Stimulated activated CD4-positive, alpha-beta T cell treated with anti-CD3 and anti-CD28 coated beads, Interleukin-4, amount 100 ng/mL, for 1 hour (primary cell): ENCODE results near the gene WDR20.
"Not testable (repeated sequence)": the region's sequence is repeated elsewhere in the genome, so short reads cannot be mapped to it uniquely, and the experiment has no call there.

Experiments
- DNase-seq: peaks from one replicate; pipeline ENCODE4 v3.0.0-alpha.2; 2020

The WDR20 gene

GRCh38 chr14:102172721-102173120, 33.0 kb downstream of the WDR20 start:
- DNase-seq: not testable (repeated sequence)

- no peak for DNase-seq
These were observed 37.5 kb downstream of the WDR20 start for GRCh38 chr14:102177161-102177560.

DNA sequence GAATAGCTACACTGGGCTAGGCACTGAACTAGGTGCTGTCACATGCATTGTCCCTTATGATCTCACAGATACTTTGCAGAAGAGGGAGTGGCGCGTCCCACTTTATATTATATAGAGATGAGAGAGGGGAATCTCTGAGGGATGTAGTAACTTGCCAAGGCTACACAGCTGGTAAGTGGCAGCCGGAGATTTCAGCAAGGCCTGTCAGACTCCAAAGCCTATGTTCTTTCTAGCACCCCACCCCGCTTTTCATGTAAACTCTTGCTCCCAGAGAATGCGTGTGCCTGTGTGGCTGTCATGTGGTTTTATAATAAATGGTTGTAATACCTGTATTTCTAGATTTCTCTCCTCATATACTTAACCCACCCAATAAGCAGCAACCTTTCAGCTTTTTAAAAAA, 39.1 kb downstream of the WDR20 start:
- DNase-seq: no peak

DNA sequence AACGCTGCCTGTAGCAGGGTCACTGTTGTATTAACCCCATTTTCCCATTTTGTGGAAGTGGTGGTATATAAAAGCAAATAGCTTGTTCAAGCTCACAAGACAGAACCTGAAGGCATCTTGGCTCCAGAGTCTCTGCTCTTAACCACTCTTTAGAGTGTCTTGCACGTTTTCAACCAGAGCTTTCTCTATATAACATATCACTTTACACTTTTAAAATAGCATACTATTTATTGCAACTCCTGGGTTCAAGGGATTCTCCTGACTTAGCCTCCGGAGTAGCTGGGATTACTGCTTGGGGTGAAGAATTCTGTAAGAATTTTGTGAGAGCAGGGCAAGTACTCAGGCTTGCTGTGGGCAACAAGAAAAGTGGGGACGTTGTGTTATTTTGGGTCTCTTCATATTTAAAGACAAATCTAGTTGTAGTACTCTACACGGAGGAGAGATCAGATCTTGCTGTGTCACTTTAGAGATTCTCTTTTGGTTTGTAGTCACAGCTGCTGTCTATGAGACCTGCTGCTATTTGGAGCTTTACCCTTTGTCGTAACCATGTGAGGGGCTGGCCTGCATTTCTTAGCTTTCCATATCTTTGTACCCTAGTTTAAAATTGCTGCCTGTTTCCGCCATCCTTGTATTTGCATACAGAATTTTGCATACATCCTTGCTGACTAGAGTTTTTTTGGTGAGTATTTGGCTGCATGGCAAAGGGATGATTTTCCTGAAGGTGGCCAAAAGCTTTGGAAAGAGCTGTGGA, 40.7 kb downstream of the WDR20 start:
- DNase-seq: no peak

DNA sequence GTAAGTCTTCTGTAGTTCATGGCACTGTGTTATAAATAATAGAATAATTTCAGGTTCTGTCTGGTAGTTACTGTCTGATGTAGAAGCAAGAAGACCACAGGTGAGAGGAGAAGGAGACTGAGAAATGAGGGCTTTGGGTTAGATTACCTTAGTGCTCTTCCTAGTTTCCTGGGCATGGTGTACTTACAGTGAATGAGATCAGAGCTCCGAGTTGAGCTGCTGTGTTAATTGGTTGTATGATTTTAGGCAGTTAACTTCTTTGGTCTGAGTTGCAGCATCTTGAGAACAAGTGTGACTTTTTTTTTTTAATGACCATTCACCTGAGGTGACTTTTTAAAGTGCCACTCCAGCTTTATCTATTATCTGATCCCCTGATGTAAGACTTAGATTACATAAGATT, 41.5 kb downstream of the WDR20 start:
- no peak for DNase-seq

DNA sequence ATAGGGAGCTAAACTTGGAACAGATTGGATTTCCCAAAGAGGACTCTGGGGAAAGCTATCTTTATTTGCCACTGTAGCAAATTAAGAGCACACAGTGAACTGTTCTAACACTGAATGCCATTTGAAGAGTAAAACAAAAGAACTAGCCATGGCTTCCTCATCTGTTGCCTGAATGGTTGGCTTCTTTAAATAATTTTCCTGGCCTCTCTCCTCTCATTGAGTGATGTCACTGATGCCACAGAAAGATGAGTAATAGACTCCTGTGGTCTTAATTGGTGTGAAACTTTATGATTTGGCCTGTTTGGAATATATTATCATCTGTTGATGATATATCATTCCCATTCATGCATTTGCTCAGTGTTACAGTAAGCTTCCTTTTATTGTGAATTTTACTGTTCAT, 42.5 kb downstream of the WDR20 start:
- no peak for DNase-seq

DNA sequence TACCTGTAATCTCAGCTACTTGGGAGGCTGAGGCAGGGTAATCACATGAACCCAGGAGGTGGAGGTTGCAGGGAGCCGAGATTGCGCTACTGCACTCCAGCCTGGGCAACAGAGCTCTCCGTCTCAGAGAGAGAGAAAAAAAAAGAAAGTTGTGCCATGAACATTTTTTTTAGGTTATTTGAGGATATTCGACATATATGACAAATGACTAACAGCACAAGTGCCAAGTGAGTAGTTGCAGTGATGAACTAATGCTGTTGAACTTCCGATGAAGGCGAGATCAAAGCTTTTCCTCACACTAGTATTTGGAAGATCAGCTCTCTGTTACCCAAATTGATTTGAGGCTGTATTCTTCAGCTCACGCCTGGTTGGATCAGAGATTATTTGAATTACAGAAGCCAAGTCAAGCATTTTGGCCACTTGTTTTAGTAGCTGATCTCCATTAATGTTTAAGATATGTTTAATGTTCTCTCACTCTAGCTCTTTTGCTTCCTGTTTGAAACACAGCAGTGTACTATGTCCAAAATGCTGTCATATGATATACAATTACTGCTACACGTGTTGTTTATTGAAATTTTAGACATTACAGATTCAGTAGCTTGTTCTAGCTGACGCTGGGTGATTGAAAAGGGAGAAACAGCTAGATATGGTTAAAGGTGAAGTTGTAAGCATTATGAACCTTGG, 43.4 kb downstream of the WDR20 start:
- DNase-seq: no peak

DNA sequence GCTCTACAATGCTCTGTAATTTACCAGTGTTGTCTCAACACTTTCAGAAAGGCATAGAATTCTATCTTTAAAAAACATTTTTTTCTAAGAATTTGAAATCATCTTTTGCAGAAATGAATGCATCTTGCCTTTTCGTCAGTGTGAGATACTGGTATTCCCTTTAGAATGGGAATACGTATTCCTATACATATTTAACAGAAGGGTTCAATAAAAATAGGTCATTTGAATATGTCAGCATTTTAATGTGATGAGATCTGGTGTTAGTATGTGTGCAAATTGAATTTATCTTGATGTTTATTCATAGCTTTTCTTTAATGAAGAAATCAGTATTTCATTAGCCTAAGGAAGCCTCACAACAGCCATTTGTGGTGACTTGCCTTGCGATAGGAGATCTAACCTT, 44.2 kb downstream of the WDR20 start:
- DNase-seq: no peak

- no peak for DNase-seq
These were observed 44.8 kb downstream of the WDR20 start for GRCh38 chr14:102184316-102185035.

- DNase-seq: no peak
These were observed 45.7 kb downstream of the WDR20 start for GRCh38 chr14:102185360-102185759.

- DNase-seq: no peak
These were observed 47.3 kb downstream of the WDR20 start for GRCh38 chr14:102187044-102187443.

GRCh38 chr14:102187568-102188001, 47.9 kb downstream of the WDR20 start:
- DNase-seq: no peak

DNA sequence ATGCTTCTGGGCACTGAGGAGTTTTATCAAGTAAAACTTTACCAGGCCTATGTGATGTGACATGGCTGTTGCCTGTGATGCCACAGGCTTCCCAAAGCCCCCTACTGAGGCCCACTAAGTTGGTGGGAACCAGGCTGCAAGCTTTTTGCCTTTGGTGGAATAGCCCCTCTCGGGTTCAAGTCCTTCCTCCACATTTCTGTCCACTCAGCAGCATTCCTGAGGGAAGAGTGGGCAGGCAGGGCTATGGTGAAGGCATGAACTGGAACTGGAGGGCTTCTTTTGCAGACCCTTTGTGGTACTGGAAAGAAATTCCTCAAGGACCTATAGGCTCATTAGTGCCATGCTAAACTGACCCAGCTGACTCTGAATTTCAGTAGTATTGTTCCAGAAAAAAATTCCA, 48.5 kb downstream of the WDR20 start:
- DNase-seq: no peak

GRCh38 chr14:102189874-102190273, 50.2 kb downstream of the WDR20 start:
- no peak for DNase-seq

- no peak for DNase-seq
These were observed 53.3 kb downstream of the WDR20 start for GRCh38 chr14:102192840-102193502.

- no peak for DNase-seq
These were observed 55.2 kb downstream of the WDR20 start for GRCh38 chr14:102194856-102195255.

DNA sequence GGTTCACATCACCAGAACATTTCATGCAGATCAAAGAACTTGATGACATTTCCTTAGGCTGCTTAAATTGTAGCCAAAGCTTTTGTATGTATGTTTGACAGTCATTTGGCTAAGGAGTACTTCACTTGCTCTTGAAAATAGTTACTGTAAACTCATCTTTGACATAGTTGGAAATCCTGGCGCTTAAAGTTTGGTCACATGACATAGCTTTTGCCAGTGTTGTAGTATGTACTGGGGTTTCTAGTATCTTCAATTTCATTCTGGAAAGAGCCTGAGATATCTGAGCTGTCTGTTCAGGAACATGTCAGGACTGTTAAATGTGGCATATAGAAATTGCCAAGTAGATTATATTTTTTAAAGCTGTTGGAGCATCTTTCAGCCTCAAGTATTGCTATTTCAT, 55.7 kb downstream of the WDR20 start:
- no peak for DNase-seq

DNA sequence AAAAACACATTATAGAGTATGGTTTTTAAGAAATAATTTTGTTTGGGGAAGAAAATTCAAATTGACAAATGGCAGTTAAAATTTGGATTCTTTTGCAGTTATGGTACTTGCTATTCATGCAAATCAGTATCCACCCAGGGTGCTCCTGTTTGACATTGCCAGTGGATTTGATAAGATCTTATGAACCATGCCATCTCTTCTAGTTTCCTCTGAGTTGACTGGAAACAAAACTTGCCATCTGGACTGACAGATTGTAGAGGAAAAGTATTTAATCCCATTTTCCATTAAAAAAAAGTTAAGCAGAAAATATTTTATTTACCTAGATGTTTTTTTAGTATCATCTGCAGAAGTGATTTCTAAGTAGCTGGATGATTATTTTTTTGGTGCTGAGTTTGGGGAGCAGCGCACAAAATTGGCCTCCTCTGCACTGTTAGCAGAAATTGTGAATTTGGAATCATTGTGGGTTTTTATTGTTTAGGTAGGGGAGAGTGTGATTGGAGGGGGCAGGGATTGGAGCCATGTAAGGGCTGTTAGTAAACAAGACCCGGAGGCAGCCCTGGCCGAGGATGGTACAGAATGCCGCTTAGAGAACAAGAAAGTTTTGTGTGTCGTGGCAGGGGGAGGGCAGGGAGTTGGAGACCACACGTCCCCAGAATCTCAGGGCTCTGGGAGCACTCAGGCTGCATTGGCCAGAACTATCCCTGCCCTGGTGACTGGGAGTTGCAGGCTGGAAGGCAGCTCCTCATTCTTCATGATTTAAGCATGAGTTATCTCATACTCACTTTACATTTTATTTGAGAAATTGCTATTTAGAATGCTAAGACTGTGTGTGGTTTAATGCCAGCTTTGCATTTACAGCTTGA, 56.6 kb downstream of the WDR20 start:
- no peak for DNase-seq

GRCh38 chr14:102196902-102197230, 57.2 kb downstream of the WDR20 start:
- no peak for DNase-seq

DNA sequence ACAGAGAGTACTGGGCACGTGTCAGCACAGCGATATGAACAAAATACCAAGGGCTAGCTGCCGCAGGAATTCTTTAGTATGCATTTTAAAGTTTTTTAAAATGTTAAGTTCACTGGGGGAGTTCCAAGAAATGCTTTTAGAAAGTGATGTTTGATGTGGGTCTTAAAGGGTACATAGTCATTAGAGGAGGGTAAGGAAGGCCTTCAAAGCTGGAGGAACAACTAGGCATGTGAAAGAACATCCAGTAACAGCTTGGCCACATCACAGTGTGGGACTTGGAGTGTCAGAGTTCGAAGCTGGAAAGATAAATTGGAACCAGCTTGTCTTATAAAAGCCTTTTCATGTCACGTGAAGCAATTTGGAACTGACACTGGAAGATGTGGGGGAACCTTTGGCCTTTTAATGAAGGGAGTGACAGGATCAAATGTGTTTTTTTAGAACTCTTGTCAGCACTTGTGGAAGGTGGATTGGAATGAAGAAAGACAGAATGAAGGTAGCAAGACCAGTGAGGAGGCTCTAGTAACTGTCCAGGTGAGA, 57.7 kb downstream of the WDR20 start:
- no peak for DNase-seq

DNA sequence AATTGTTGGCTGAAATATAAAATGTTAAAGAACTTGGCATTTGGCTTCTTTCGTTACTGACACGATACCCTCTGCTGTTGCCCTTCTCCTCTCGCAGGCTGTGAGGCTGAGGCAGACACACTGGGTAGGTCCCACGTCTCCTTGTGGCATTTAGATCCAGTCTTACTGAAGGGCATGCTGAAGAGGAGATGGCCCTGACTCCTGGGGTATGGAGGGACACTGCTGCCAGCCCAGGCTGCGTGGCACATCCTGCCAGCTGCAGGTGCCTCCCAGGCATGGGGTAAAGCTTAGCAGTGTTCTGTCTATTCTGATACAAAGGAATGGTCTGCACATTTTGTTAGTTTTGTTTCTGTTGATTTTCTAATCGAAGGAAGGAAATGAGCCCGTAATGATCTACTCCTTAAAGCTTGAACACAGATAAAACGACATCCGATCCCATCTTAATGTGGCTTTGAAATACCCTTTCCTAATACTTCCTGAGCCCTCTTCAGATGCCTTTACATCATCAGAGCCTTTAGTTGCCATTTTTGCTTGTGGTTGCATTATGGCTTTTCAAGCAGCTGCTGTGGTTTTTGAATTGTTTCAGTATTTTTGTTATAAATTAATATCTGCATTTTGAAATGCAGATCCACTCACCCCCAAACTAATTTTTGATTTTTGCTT, 61.1 kb downstream of the WDR20 start:
- no peak for DNase-seq

DNA sequence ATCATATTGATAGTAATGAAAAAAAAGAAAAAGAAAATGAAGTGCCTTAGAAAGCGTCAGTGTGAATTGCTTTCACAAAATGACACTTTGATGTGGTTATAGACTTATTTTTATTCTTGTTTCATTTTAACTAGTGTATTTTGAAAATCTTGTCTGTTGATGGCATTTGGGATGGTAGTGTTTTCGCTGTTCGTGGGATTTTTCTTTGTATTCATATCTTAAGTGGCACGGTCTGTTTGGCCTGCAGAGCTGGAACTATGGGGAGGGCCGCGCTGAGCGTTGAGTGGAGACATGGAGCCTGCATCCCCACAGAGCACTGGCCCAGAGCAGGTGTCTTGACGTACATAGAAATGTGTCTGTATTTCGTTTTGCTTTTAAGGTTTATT, 61.6 kb downstream of the WDR20 start:
- no peak for DNase-seq
